Measurements from ENCODE around the gene SEZ6L2.
"Not testable (repeated sequence)": the region's sequence is repeated elsewhere in the genome, so short reads cannot be mapped to it uniquely, and the experiment has no call there.

Gene SEZ6L2

GRCh38 chr16:29849505-29849904 lies 49.8 kb downstream of the SEZ6L2 start:
- FAIRE-seq = no peak

- FAIRE-seq = no peak
Observed at GRCh38 chr16:29848420-29849297, 50.7 kb downstream of the SEZ6L2 start.

- FAIRE-seq = no peak
Observed at GRCh38 chr16:29845656-29846055, 53.7 kb downstream of the SEZ6L2 start.

- FAIRE-seq = no peak
Observed at GRCh38 chr16:29844575-29845331, 54.6 kb downstream of the SEZ6L2 start.

GRCh38 chr16:29843931-29844330 lies 55.4 kb downstream of the SEZ6L2 start:
- FAIRE-seq = no peak

GRCh38 chr16:29842732-29843346 lies 56.5 kb downstream of the SEZ6L2 start:
- no peak for FAIRE-seq

- FAIRE-seq = no peak
Observed at GRCh38 chr16:29841631-29842030, 57.7 kb downstream of the SEZ6L2 start.

- FAIRE-seq = no peak
Observed at GRCh38 chr16:29840240-29840639, 59.1 kb downstream of the SEZ6L2 start.

GRCh38 chr16:29839822-29840221 lies 59.5 kb downstream of the SEZ6L2 start:
- FAIRE-seq = no peak

- FAIRE-seq = no peak
Observed at GRCh38 chr16:29837841-29838240, 61.5 kb downstream of the SEZ6L2 start.

GRCh38 chr16:29836623-29837022 lies 62.7 kb downstream of the SEZ6L2 start:
- FAIRE-seq = no peak

GRCh38 chr16:29835926-29836325 lies 63.4 kb downstream of the SEZ6L2 start:
- no peak for FAIRE-seq

GRCh38 chr16:29834079-29834478 lies 65.3 kb downstream of the SEZ6L2 start:
- no peak for FAIRE-seq

GRCh38 chr16:29833219-29833618 lies 66.1 kb downstream of the SEZ6L2 start:
- not testable (repeated sequence) for FAIRE-seq

GRCh38 chr16:29831490-29831889 lies 67.9 kb downstream of the SEZ6L2 start:
- no peak for FAIRE-seq

- no peak for FAIRE-seq
Observed at GRCh38 chr16:29830774-29831173, 68.6 kb downstream of the SEZ6L2 start.

- FAIRE-seq = no peak
Observed at GRCh38 chr16:29826342-29826695, 73.0 kb downstream of the SEZ6L2 start.

- no peak for FAIRE-seq
Observed at GRCh38 chr16:29825145-29826044, 74.0 kb downstream of the SEZ6L2 start.

GRCh38 chr16:29824589-29825144 lies 74.7 kb downstream of the SEZ6L2 start:
- FAIRE-seq = no peak

GRCh38 chr16:29821643-29822115 lies 77.7 kb downstream of the SEZ6L2 start:
- no peak for FAIRE-seq

Data from colon (tissue), 2 donors.